ENCODE data around the gene FOXN4. TPM values are rescaled to one million over a fixed set of nuclear protein-coding genes. Genes with fewer than 3 reads are reported as not detected.

Gene FOXN4
- total RNA-seq, 4 donors from 2014 or later: not detected

DNA sequence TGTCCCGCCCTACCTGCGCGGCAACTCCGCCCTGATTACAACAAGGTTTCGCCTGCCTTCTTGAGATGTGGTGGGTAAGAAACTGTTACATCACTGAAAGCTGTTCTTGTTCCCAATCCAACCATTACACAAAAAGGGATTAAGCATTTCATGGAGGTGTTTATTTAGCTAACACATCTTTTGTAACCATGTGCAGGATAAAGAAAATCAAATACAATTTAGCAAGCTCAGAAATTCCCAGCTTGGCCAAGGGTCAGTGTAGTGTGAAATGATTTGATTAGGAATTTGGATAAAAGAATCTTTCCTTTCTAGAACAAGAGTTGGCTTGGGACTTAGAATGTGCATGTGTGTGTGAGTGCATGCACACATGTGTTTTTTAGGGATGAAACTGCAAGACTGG lies 6.3 kb downstream of the FOXN4 start:
- no peaks in the 10 kb centered on the region for H3K36me3 ChIP-seq
- intact Hi-C loops (cut with DNase I): no loop called here
- no peak overlapping the region for H3K27ac ChIP-seq
- peaks cover 0 to 6% (median 0%) of the 10 kb centered on the region in 3 donors for H3K4me1 ChIP-seq
- no peak for TF ChIP-seq CTCF (IDR thresholded peaks at IDR 0.05)
- no peak for TF ChIP-seq POLR2A (IDR thresholded peaks at IDR 0.05)
- H3K9me3 ChIP-seq: no peaks in the 10 kb centered on the region
- DNase-seq: no peak
- no peak overlapping the region for H3K4me3 ChIP-seq
- H3K27me3 ChIP-seq: peaks cover 0 to 62% (median 5%) of the 10 kb centered on the region in 4 donors
- 49 to 51% methylated on average over 5 of the region's 5 CpGs for WGBS, 2 donors

DNA sequence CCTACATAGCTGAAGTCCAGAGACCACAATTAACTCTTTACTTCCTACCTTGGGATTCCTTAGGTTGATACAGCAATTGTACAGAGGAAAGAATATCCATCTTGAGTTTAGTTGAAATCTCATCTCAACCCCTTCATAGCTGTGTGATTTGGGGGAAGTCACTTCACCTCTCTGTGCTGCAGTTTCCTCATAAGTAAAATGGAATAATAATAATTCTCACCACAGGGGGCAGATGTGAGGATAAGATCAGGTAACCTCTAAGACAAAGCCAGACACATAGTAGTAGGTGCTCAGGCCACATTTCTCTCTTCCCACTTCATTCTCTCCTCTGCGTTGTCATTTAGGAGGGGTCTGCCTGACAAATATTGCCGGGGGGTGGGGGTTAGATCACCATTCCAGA lies 6.7 kb downstream of the FOXN4 start:
- DNase-seq: no peak
- Histone ChIP-seq H3K36me3 (no peaks in the 10 kb centered on the region), H3K9me3 (no peaks in the 10 kb centered on the region), H3K27me3 (peaks cover 0 to 57% (median 3%) of the 10 kb centered on the region in 4 donors), H3K4me3 (no peak overlapping the region), H3K27ac (no peak overlapping the region), H3K4me1 (peaks cover 0 to 6% (median 0%) of the 10 kb centered on the region in 3 donors)
- peak in 3 of 6 experiments; percentile 15 to 41 (median 31) for TF ChIP-seq CTCF (IDR thresholded peaks at IDR 0.05)
- TF ChIP-seq POLR2A (IDR thresholded peaks at IDR 0.05): no peak
- WGBS, 2 donors: 24 to 31% methylated on average over 2 of the region's 2 CpGs
- intact Hi-C loops (cut with DNase I): no loop called here

DNA sequence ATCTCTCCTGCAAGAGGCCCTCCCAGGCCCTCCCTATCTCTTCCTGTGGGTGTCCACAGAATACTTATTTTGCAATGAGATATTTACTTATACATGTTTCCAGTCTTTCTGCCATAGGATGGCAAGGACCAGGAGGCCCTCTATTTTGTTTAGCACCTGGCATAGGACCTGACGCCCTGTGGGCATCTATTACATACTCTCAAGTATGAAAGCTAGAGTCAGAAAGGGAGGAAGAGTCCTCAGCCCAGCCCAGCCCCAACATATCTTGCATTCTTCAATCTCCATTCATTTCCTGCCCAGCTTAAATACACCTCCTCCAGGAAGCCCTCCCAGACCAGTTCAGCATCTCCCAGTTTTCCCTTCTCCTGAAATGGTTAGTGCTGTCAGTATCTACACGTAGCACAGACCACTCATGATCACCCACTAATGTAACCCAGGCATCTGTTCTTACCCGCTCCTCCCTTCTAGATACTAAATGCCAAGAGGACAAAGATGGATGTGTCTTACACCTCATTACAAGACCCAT lies 7.4 kb downstream of the FOXN4 start:
- TF ChIP-seq CTCF (IDR thresholded peaks at IDR 0.05) (no peak), POLR2A (IDR thresholded peaks at IDR 0.05) (no peak)
- peaks cover 0 to 51% (median 1%) of the 10 kb centered on the region in 4 donors for H3K27me3 ChIP-seq
- no peaks in the 10 kb centered on the region for H3K9me3 ChIP-seq
- DNase-seq: no peak
- H3K36me3 ChIP-seq: no peaks in the 10 kb centered on the region
- peaks cover 0 to 6% (median 0%) of the 10 kb centered on the region in 3 donors for H3K4me1 ChIP-seq
- intact Hi-C loops (cut with DNase I): no loop called here
- H3K27ac ChIP-seq: no peak overlapping the region
- H3K4me3 ChIP-seq: no peak overlapping the region
- 61 to 70% methylated on average over 3 of the region's 3 CpGs for WGBS, 2 donors

- H3K36me3 ChIP-seq: no peaks in the 10 kb centered on the region
- 70 to 88% methylated on average over 4 to 7 of the region's 7 CpGs for WGBS, 2 donors
- no peak overlapping the region for H3K4me3 ChIP-seq
- TF ChIP-seq CTCF (IDR thresholded peaks at IDR 0.05) (no peak), POLR2A (IDR thresholded peaks at IDR 0.05) (no peak)
- no peaks in the 10 kb centered on the region for H3K9me3 ChIP-seq
- peaks cover 0 to 6% (median 0%) of the 10 kb centered on the region in 3 donors for H3K4me1 ChIP-seq
- intact Hi-C loops (cut with DNase I): no loop called here
- H3K27ac ChIP-seq: no peak overlapping the region
- peaks cover 0 to 37% (median 0%) of the 10 kb centered on the region in 4 donors for H3K27me3 ChIP-seq
- no peak for DNase-seq
Measured at GRCh38 chr12:109299849-109300248, 9.2 kb downstream of the FOXN4 start.

DNA sequence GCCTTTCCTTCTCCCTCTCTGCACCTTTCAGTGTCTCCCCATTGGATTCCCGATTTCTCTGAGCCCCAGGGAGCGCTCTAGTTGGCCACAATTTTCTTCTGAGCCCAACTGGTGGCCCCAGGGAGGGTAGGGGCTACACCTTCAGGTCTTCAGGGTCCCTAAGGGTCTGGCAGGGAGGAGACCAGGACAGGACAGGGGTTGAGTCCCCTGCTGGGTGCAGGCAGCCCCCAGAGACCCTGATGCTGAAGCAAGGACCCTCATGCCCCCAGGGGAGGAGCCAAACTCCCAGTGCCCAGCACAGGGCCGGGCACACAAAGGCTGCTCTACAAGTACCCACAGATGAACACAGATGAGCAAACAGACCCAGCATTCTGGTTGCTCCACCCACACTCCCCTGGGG lies 12.7 kb downstream of the FOXN4 start:
- 59% methylated on average over 2 of the region's 3 CpGs; no CpG with 5 or more reads in 1 of the 2 donors for WGBS, 2 donors
- peaks cover 0 to 26% (median 0%) of the 10 kb centered on the region in 4 donors for H3K27me3 ChIP-seq
- no peak overlapping the region for H3K27ac ChIP-seq
- DNase-seq: no peak
- H3K9me3 ChIP-seq: no peaks in the 10 kb centered on the region
- H3K4me1 ChIP-seq: peaks cover 5 to 6% (median 5%) of the 10 kb centered on the region in 3 donors
- H3K4me3 ChIP-seq: no peak overlapping the region
- intact Hi-C loops (cut with DNase I): no loop called here
- no peaks in the 10 kb centered on the region for H3K36me3 ChIP-seq
- TF ChIP-seq POLR2A (IDR thresholded peaks at IDR 0.05) (no peak), CTCF (IDR thresholded peaks at IDR 0.05) (no peak)
